Vagina (tissue), 2 donors: ENCODE measurements around the gene SCD. TPM values are rescaled to one million over a fixed set of nuclear protein-coding genes. Genes with fewer than 3 reads are reported as not detected.

Experiments
- DNase-seq, 2 donors: peaks; one replicate each; pipeline ENCODE4 v3.0.0-alpha.2; 2017; ENCODE audit errors: extremely low spot score in 2 of 2
- H3K27ac ChIP-seq: fragments of 200-600 bp; sonication (generic); one replicate; pipeline ENCODE4 v1.5.1; 2019
- H3K27me3 ChIP-seq: fragments of 200-600 bp; sonication (generic); one replicate; pipeline ENCODE4 v1.5.1; 2019
- H3K36me3 ChIP-seq, 2 donors: fragments of 200-600 bp; sonication (generic); one replicate each; pipeline ENCODE4 v1.5.1; 2017 to 2019
- H3K4me1 ChIP-seq: fragments of 200-600 bp; sonication (generic); one replicate; pipeline ENCODE4 v1.5.1; 2019
- H3K4me3 ChIP-seq, 2 donors: fragments of 200-600 bp; sonication (generic); 1 replicate in 1 of 2; 2 replicates in 1 of 2; pipeline ENCODE4 v1.5.1; 2016 to 2019
- H3K9me3 ChIP-seq: fragments of 200-600 bp; sonication (generic); one replicate; pipeline ENCODE4 v1.5.1; 2019
- CTCF ChIP-seq, 3 experiments: fragments of 450-650 bp in 2 of 3; fragments of 200-600 bp in 1 of 3; sonication (generic) in 1 of 3; IDR thresholded peaks; one replicate each; pipeline ENCODE4 v1.5.1; 2017 to 2019; ENCODE audit warnings: antibody characterized with exemption in 3 of 3, mild to moderate bottlenecking in 2 of 3, moderate library complexity in 2 of 3
- POLR2A ChIP-seq, 2 donors: fragments of 450-650 bp; IDR thresholded peaks; one replicate each; pipeline ENCODE4 v1.6.1; 2017; ENCODE audit warnings: antibody characterized with exemption in 2 of 2, mild to moderate bottlenecking in 2 of 2, moderate library complexity in 2 of 2
- POLR2AphosphoS5 ChIP-seq, 2 donors: sonication (generic); formaldehyde crosslinking; IDR thresholded peaks; one replicate each; pipeline ENCODE4 v1.9.0; 2017; ENCODE audit warnings: antibody characterized with exemption in 2 of 2, mild to moderate bottlenecking in 2 of 2, low read depth in 1 of 2; ENCODE audit not compliant: insufficient read depth in 1 of 2
- intact Hi-C: fragments of 100-400 bp; cut with DNase I; formaldehyde crosslinking; loops from one replicate; pipeline ENCODE4 v1.15.1; 2023
- total RNA-seq: library from RNA; depleted of rRNA; stranded (reverse); fragments of >200 nt; gene quantifications from one replicate; pipeline ENCODE4 v1.2.3, GENCODE V29; 2016

The SCD gene
- total RNA-seq, 1 donor from 2014 or later, result 42.7 TPM

DNA sequence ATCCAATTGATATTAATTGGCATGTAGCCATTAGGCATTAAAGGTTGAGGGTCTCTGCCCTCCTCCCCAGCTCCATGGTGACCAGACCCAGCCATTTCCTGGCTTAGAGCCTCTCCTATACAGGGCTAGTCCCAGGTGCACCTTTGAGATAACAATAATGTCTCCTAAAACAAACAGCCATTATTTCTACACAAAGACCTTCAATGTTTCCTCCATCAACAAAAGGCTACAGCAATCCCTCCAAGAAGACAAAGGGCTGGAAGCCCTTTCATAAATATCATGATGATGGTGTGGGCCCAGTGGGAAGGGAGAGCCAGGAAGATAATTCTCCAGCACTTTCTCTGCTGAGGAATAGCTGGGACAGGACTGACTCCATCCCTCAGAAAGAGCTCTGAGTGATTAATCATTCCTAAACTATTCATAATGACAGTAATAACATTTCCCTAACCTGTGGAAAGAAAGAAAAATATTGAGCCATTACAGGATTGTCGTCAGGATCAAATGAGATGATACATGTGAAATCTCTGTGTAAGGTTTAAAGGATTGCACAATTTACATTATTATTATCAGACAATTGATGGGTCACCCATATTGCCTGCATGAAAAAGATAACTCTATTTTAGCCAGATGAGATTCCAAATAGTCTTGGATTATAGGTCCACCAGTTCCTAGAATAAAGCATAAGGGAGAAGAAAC, 27.2 kb upstream of the SCD start:
- Histone ChIP-seq H3K36me3 (no peaks in the 10 kb centered on the region), H3K4me3 (no peak overlapping the region), H3K9me3 (no peaks in the 10 kb centered on the region), H3K27me3 (no peaks in the 10 kb centered on the region), H3K27ac (no peak overlapping the region), H3K4me1 (no peaks in the 10 kb centered on the region)
- DNase-seq, result no peak
- TF ChIP-seq POLR2A (IDR thresholded peaks at IDR 0.05) (no peak), CTCF (IDR thresholded peaks at IDR 0.05) (no peak), POLR2AphosphoS5 (IDR thresholded peaks at IDR 0.05; ENCODE audit: insufficient read depth in 1 of 2, low read depth in 1 of 2) (no peak)
- intact Hi-C loops, result no loop called here

DNA sequence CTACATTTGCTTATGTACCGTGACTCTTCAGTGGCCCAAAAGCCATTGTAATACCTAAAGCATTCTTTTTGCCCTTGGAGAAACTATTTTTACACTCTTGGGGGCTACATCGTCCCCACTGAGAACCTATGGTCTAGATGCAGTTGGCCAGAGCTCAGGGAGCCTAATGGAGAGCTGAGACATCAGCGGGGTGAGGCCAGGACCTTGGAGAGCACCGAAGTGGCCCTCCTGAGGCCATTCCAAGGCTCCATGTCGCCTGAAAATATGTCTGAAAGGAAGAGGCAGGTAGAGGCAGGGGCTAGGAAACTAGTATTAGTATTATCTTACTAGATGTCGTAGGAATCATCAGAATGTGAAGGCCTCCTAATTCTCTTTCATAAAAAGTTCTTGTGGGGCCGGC, 21.9 kb upstream of the SCD start:
- H3K4me3 ChIP-seq, result no peak overlapping the region
- no peak overlapping the region for H3K27ac ChIP-seq
- H3K9me3 ChIP-seq, result no peaks in the 10 kb centered on the region
- no peaks in the 10 kb centered on the region for H3K27me3 ChIP-seq
- no peaks in the 10 kb centered on the region for H3K36me3 ChIP-seq
- intact Hi-C loops, result no loop called here
- H3K4me1 ChIP-seq, result no peaks in the 10 kb centered on the region
- TF ChIP-seq CTCF (IDR thresholded peaks at IDR 0.05) (no peak), POLR2A (IDR thresholded peaks at IDR 0.05) (no peak), POLR2AphosphoS5 (IDR thresholded peaks at IDR 0.05; ENCODE audit: insufficient read depth in 1 of 2, low read depth in 1 of 2) (no peak)
- no peak for DNase-seq

DNA sequence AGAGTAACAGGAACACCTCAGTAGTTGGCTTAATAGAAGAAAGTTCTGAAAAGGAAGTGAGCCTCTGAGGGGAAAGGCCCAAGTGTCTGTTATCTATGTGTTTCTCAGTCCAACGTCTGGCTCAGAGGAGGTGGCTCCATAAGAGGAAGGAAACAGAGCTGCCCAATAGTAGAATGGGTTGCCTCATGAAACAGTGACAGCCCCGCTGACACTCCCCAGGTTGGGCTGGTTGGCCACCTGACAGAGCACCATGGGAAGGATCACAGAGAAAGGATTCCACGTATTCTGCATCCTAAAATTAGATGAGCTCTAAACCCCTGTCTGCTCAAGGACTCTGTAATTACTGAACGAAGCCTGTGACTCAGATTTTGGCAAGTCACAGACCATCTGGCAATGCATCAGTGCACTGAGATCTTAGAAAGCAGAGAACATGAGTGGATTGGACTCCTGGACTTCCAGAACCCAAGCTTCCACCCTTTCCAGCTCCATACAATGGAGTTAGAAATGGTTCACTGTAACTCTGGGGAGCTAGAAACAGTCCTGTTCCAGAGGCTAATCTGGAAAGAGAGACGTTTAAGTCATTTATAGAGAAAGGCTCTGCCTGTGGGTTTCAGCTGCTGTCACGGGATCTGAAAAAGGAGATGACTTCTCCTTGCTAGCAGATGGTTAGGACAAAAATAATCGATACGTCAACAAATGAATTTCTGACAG, 19.9 kb upstream of the SCD start:
- DNase-seq, result no peak
- TF ChIP-seq CTCF (IDR thresholded peaks at IDR 0.05) (no peak), POLR2AphosphoS5 (IDR thresholded peaks at IDR 0.05; ENCODE audit: insufficient read depth in 1 of 2, low read depth in 1 of 2) (no peak), POLR2A (IDR thresholded peaks at IDR 0.05) (no peak)
- Histone ChIP-seq H3K36me3 (no peaks in the 10 kb centered on the region), H3K27me3 (no peaks in the 10 kb centered on the region), H3K9me3 (no peaks in the 10 kb centered on the region), H3K27ac (no peak overlapping the region), H3K4me3 (no peak overlapping the region), H3K4me1 (no peaks in the 10 kb centered on the region)
- intact Hi-C loops, result no loop called here

GRCh38 chr10:100327718-100328009, 19.4 kb upstream of the SCD start:
- Histone ChIP-seq H3K27ac (no peak overlapping the region), H3K4me3 (no peak overlapping the region), H3K4me1 (no peaks in the 10 kb centered on the region), H3K27me3 (no peaks in the 10 kb centered on the region), H3K9me3 (no peaks in the 10 kb centered on the region), H3K36me3 (no peaks in the 10 kb centered on the region)
- DNase-seq, result no peak
- TF ChIP-seq POLR2A (IDR thresholded peaks at IDR 0.05), result no peak
- no peak for TF ChIP-seq POLR2AphosphoS5 (IDR thresholded peaks at IDR 0.05; ENCODE audit: insufficient read depth in 1 of 2, low read depth in 1 of 2)
- TF ChIP-seq CTCF (IDR thresholded peaks at IDR 0.05), result no peak
- intact Hi-C loops, result no loop called here

GRCh38 chr10:100328198-100328597, 18.8 kb upstream of the SCD start:
- Histone ChIP-seq H3K9me3 (no peaks in the 10 kb centered on the region), H3K27ac (no peak overlapping the region), H3K4me1 (no peaks in the 10 kb centered on the region), H3K4me3 (no peak overlapping the region), H3K27me3 (no peaks in the 10 kb centered on the region), H3K36me3 (no peaks in the 10 kb centered on the region)
- DNase-seq, result no peak
- intact Hi-C loops, result no loop called here
- no peak for TF ChIP-seq POLR2AphosphoS5 (IDR thresholded peaks at IDR 0.05; ENCODE audit: insufficient read depth in 1 of 2, low read depth in 1 of 2)
- no peak for TF ChIP-seq POLR2A (IDR thresholded peaks at IDR 0.05)
- TF ChIP-seq CTCF (IDR thresholded peaks at IDR 0.05), result no peak
